GM23338 (cell line): Measurements from ENCODE around the gene SOX1. TPM values are rescaled to one million over a fixed set of nuclear protein-coding genes. Genes with fewer than 3 reads are reported as not detected.

Experiments used
- ATAC-seq: fragments of 200-7000 bp; cut with Tn5 transposase; 3 replicates; pipeline ENCODE4 v1.9.1; 2020
- DNase-seq: peaks from one replicate; pipeline ENCODE4 v3.0.0-alpha.2; 2015; ENCODE audit warnings: low spot score
- H2AFZ ChIP-seq: fragments of 200-600 bp; sonication (generic); 2 replicates; pipeline ENCODE4 v1.8.0; 2016; ENCODE audit warnings: antibody characterized with exemption, mild to moderate bottlenecking, moderate library complexity
- H3F3A ChIP-seq: fragments of 200-600 bp; sonication (generic); replicated peaks from 2 replicates; pipeline ENCODE4 v1.8.0; 2017; ENCODE audit warnings: antibody characterized with exemption, mixed run types, low read depth
- H3K27ac ChIP-seq: fragments of 200-600 bp; sonication (generic); 2 replicates; pipeline ENCODE4 v1.6.1; 2016; ENCODE audit warnings: low read depth
- H3K27me3 ChIP-seq: fragments of 200-600 bp; sonication (generic); 2 replicates; pipeline ENCODE4 v1.8.0; 2016; ENCODE audit warnings: mild to moderate bottlenecking, mixed run types, moderate library complexity; ENCODE audit not compliant: insufficient read depth
- H3K36me3 ChIP-seq: fragments of 200-600 bp; sonication (generic); 2 replicates; pipeline ENCODE4 v1.8.0; 2016; ENCODE audit warnings: mild to moderate bottlenecking; ENCODE audit not compliant: insufficient read depth
- H3K4me1 ChIP-seq: fragments of 200-600 bp; sonication (generic); 2 replicates; pipeline ENCODE4 v1.8.0; 2016; ENCODE audit warnings: mild to moderate bottlenecking, moderate library complexity; ENCODE audit not compliant: insufficient read depth
- H3K4me2 ChIP-seq: fragments of 200-600 bp; sonication (generic); 2 replicates; pipeline ENCODE4 v1.7.1; 2017; ENCODE audit warnings: mixed run types
- H3K4me3 ChIP-seq: fragments of 200-600 bp; sonication (generic); 2 replicates; pipeline ENCODE4 v1.6.1; 2016; ENCODE audit warnings: mixed run types
- H3K79me2 ChIP-seq: fragments of 200-600 bp; sonication (generic); replicated peaks from 2 replicates; pipeline ENCODE4 v1.8.0; 2017; ENCODE audit warnings: mild to moderate bottlenecking; ENCODE audit not compliant: insufficient read depth
- H3K9me2 ChIP-seq: fragments of 200-600 bp; sonication (generic); 2 replicates; pipeline ENCODE4 v1.8.0; 2017; ENCODE audit not compliant: insufficient read depth
- H4K20me1 ChIP-seq: fragments of 200-600 bp; sonication (generic); replicated peaks from 2 replicates; pipeline ENCODE4 v1.8.0; 2017; ENCODE audit warnings: mild to moderate bottlenecking; ENCODE audit not compliant: insufficient read depth
- H3K27ac Mint-ChIP-seq: 2 replicates; pipeline ENCODE4 v1.8.0; 2020; ENCODE audit warnings: inconsistent platforms, mild to moderate bottlenecking, moderate library complexity, mixed read lengths
- H3K27me3 Mint-ChIP-seq: 3 replicates; pipeline ENCODE4 v1.8.0; 2022; ENCODE audit warnings: low read depth, mild to moderate bottlenecking, moderate library complexity, mixed read lengths, inconsistent platforms; ENCODE audit not compliant: insufficient read depth, poor library complexity
- H3K36me3 Mint-ChIP-seq: 3 replicates; pipeline ENCODE4 v1.8.0; 2021; ENCODE audit warnings: low read depth, mild to moderate bottlenecking, inconsistent platforms, moderate library complexity, mixed read lengths
- H3K4me1 Mint-ChIP-seq: 3 replicates; pipeline ENCODE4 v1.8.0; 2020; ENCODE audit warnings: mild to moderate bottlenecking, inconsistent platforms, mixed read lengths
- H3K4me3 Mint-ChIP-seq: 3 replicates; pipeline ENCODE4 v1.8.0; 2021; ENCODE audit warnings: moderate library complexity, mild to moderate bottlenecking, inconsistent platforms, mixed read lengths
- H3K9me3 Mint-ChIP-seq: 3 replicates; pipeline ENCODE4 v1.8.0; 2020; ENCODE audit warnings: moderate library complexity, mild to moderate bottlenecking, inconsistent platforms, mixed read lengths
- CREB1 ChIP-seq: fragments of 250-450 bp; sonication (Bioruptor Pico); IDR thresholded peaks from 2 replicates; pipeline ENCODE4 v1.5.0; 2020; ENCODE audit warnings: low read depth, mild to moderate bottlenecking, moderate library complexity
- ETS1 ChIP-seq: IDR thresholded peaks from 2 replicates; pipeline ENCODE4 v1.6.1; 2016; ENCODE audit warnings: antibody characterized with exemption
- EZH2 ChIP-seq: fragments of 200-600 bp; sonication (generic); IDR thresholded peaks from one replicate; pipeline ENCODE4 v1.8.0; 2017; ENCODE audit warnings: antibody characterized with exemption, mild to moderate bottlenecking, low read depth; ENCODE audit not compliant: unreplicated experiment
- EZH2phosphoT487 ChIP-seq: fragments of 200-600 bp; sonication (generic); IDR thresholded peaks from one replicate; pipeline ENCODE4 v1.8.1; 2018; ENCODE audit warnings: antibody characterized with exemption; ENCODE audit not compliant: unreplicated experiment
- NANOG ChIP-seq: IDR thresholded peaks from 2 replicates; pipeline ENCODE4 v1.6.1; 2016; ENCODE audit warnings: antibody characterized with exemption, borderline replicate concordance
- REST ChIP-seq: IDR thresholded peaks from one replicate; pipeline ENCODE4 v1.6.1; 2018; ENCODE audit warnings: antibody characterized with exemption; ENCODE audit not compliant: unreplicated experiment
- STAT1 ChIP-seq: IDR thresholded peaks from one replicate; pipeline ENCODE4 v1.6.1; 2016; ENCODE audit warnings: antibody characterized with exemption; ENCODE audit not compliant: unreplicated experiment
- polyA plus RNA-seq: library from polyadenylated mRNA; unstranded; fragments of >200 nt; fragmentation: Nextera tagmentation; extraction: Ambion mirVana; gene quantifications from 2 replicates; pipeline ENCODE4 v1.2.1, GENCODE V29; 2016
- total RNA-seq: library from RNA; depleted of rRNA; stranded (reverse); fragments of >200 nt; shearing (Covaris generic); gene quantifications from 2 replicates; pipeline ENCODE4 v1.2.3, GENCODE V29; 2014

Gene SOX1
- total and polyA plus RNA-seq, 2 experiments from 2014 or later, result 0.10 to 0.17 TPM

GRCh38 chr13:112118451-112119064 is 51.6 kb downstream of the SOX1 start:
- H3K36me3 ChIP-seq, result no peaks in the 10 kb centered on the region
- peaks cover 19% of the 10 kb centered on the region for H3K27me3 Mint-ChIP-seq
- H3K4me1 ChIP-seq, result no peaks in the 10 kb centered on the region
- DNase-seq (no peak), ATAC-seq (no peak)
- no peak overlapping the region for H2AFZ ChIP-seq
- H3K4me1 Mint-ChIP-seq, result peaks cover 1% of the 10 kb centered on the region
- no peak overlapping the region for H3K27ac ChIP-seq
- H3K9me3 Mint-ChIP-seq, result no peaks in the 10 kb centered on the region; the same call in 2 of the 3 replicates
- no peaks in the 10 kb centered on the region for H4K20me1 ChIP-seq
- H3K79me2 ChIP-seq, result no peaks in the 10 kb centered on the region
- TF ChIP-seq CREB1 (no peak), STAT1 (no peak), REST (no peak)
- H3K9me2 ChIP-seq, result no peaks in the 10 kb centered on the region
- no peak overlapping the region for H3K4me2 ChIP-seq
- H3F3A ChIP-seq, result no peaks in the 10 kb centered on the region
- H3K4me3 Mint-ChIP-seq, result no peak overlapping the region
- H3K36me3 Mint-ChIP-seq, result no peaks in the 10 kb centered on the region
- no peak overlapping the region for H3K27ac Mint-ChIP-seq
- H3K27me3 ChIP-seq, result no peaks in the 10 kb centered on the region
- H3K4me3 ChIP-seq, result no peak overlapping the region

GRCh38 chr13:112119192-112120030 is 52.5 kb downstream of the SOX1 start:
- H3K27ac ChIP-seq, result no peak overlapping the region
- no peaks in the 10 kb centered on the region for H4K20me1 ChIP-seq
- Mint-ChIP-seq H3K4me3 (no peak overlapping the region), H3K27ac (no peak overlapping the region), H3K9me3 (no peaks in the 10 kb centered on the region; the same call in 2 of the 3 replicates), H3K4me1 (peaks cover 7% of the 10 kb centered on the region), H3K27me3 (peaks cover 19% of the 10 kb centered on the region), H3K36me3 (no peaks in the 10 kb centered on the region)
- no peaks in the 10 kb centered on the region for H3F3A ChIP-seq
- H2AFZ ChIP-seq, result no peak overlapping the region; the same call in 1 of the 2 replicates
- H3K4me1 ChIP-seq, result no peaks in the 10 kb centered on the region
- no peak for ATAC-seq
- no peaks in the 10 kb centered on the region for H3K9me2 ChIP-seq
- no peak for DNase-seq
- H3K27me3 ChIP-seq, result no peaks in the 10 kb centered on the region
- no peaks in the 10 kb centered on the region for H3K36me3 ChIP-seq
- H3K79me2 ChIP-seq, result no peaks in the 10 kb centered on the region
- no peak overlapping the region for H3K4me3 ChIP-seq
- H3K4me2 ChIP-seq, result no peak overlapping the region
- TF ChIP-seq EZH2 (no peak), EZH2phosphoT487 (no peak), NANOG (no peak), STAT1 (no peak), ETS1 (no peak), REST (no peak)
